GM19372 (cell line): ENCODE data around the gene TMEM179B.
"Not testable (repeated sequence)": the region's sequence is repeated elsewhere in the genome, so short reads cannot be mapped to it uniquely, and the experiment has no call there.

Experiments
- ATAC-seq: cut with Tn5 transposase; IDR thresholded peaks from one replicate; pipeline ENCODE4 v1.9.1; 2021; ENCODE audit warnings: mild to moderate bottlenecking, low read depth, moderate library complexity; ENCODE audit not compliant: unreplicated experiment

TMEM179B gene

GRCh38 chr11:62786318-62787004 is 741 bp upstream of the TMEM179B start:
- ATAC-seq: peak; percentile 66

- ATAC-seq: no peak
These were observed 1.8 kb downstream of the TMEM179B start for GRCh38 chr11:62788991-62789390.

- ATAC-seq: no peak
These were observed 2.4 kb downstream of the TMEM179B start for GRCh38 chr11:62789576-62789975.

- peak; percentile 70 for ATAC-seq
These were observed 4.4 kb downstream of the TMEM179B start, which contains the start of gene TMEM223 for GRCh38 chr11:62791501-62792201. TSS of gene TMEM223 (minus strand) at chr11:62792006. CDS start at chr11:62791994, 12 bp downstream.

- ATAC-seq: no peak
These were observed 5.0 kb downstream of the TMEM179B start for GRCh38 chr11:62792202-62792575.

- ATAC-seq: no peak
These were observed 7.1 kb downstream of the TMEM179B start for GRCh38 chr11:62794201-62794775.

- ATAC-seq: no peak
These were observed 9.1 kb downstream of the TMEM179B start for GRCh38 chr11:62796281-62796680.

- no peak for ATAC-seq
These were observed 12.3 kb downstream of the TMEM179B start for GRCh38 chr11:62799486-62799885.

- ATAC-seq: no peak
These were observed 13.9 kb downstream of the TMEM179B start for GRCh38 chr11:62801071-62801470.

- ATAC-seq: no peak
These were observed 17.3 kb downstream of the TMEM179B start for GRCh38 chr11:62804310-62805075.

- peak; percentile 75 for ATAC-seq
These were observed 18.1 kb downstream of the TMEM179B start, which contains the start of gene NXF1 for GRCh38 chr11:62805076-62805892. TSS of gene NXF1 (minus strand) at chr11:62805440. CDS start at chr11:62805356, 84 bp downstream.

GRCh38 chr11:62805961-62806441 is 18.8 kb downstream of the TMEM179B start:
- no peak for ATAC-seq

- ATAC-seq: no peak
These were observed 19.5 kb downstream of the TMEM179B start for GRCh38 chr11:62806611-62807121.

- no peak for ATAC-seq
These were observed 23.5 kb downstream of the TMEM179B start for GRCh38 chr11:62810748-62811147.

- ATAC-seq: no peak
These were observed 24.5 kb downstream of the TMEM179B start for GRCh38 chr11:62811659-62812058.

- no peak for ATAC-seq
These were observed 29.4 kb downstream of the TMEM179B start for GRCh38 chr11:62816557-62816956.

GRCh38 chr11:62817129-62817528 is 29.9 kb downstream of the TMEM179B start:
- no peak for ATAC-seq

- ATAC-seq: no peak
These were observed 36.5 kb downstream of the TMEM179B start for GRCh38 chr11:62823677-62824076.

GRCh38 chr11:62828130-62828529 is 40.9 kb downstream of the TMEM179B start:
- ATAC-seq: not testable (repeated sequence)
